CD4-positive, alpha-beta T cell treated with Interleukin-17A for 1 hour (primary cell): ENCODE measurements around the gene STARD6.
"Not testable (repeated sequence)": the region's sequence is repeated elsewhere in the genome, so short reads cannot be mapped to it uniquely, and the experiment has no call there.

ENCODE experiments used
- DNase-seq: peaks from one replicate; pipeline ENCODE4 v3.0.0-alpha.2; 2020

The STARD6 gene

DNA sequence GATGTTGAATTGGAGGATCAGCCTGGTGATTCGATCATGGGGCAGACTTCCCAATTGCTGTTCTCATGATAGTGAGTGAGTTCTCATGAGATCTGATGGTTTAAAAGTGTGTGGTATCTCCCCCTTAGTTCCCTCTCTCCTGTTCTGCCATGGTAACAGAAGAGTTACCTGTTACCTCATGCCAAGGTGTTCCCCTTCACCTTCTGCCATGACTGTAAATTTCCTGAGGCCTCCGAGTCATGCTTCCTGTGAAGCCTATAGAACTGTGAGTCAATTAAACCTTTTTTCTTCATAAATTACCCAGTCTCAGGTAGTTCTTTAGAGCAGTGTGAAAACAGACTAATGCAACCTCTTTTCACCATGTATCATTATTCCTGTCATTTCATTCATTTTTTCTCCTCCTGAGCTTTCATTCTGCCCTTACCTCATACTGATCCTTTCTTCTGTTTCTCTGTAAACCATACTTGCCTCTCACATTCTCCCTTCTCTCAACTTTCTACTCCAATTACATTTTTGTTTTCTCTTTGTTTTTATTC lies 22.0 kb downstream of the STARD6 start:
- no peak for DNase-seq

DNA sequence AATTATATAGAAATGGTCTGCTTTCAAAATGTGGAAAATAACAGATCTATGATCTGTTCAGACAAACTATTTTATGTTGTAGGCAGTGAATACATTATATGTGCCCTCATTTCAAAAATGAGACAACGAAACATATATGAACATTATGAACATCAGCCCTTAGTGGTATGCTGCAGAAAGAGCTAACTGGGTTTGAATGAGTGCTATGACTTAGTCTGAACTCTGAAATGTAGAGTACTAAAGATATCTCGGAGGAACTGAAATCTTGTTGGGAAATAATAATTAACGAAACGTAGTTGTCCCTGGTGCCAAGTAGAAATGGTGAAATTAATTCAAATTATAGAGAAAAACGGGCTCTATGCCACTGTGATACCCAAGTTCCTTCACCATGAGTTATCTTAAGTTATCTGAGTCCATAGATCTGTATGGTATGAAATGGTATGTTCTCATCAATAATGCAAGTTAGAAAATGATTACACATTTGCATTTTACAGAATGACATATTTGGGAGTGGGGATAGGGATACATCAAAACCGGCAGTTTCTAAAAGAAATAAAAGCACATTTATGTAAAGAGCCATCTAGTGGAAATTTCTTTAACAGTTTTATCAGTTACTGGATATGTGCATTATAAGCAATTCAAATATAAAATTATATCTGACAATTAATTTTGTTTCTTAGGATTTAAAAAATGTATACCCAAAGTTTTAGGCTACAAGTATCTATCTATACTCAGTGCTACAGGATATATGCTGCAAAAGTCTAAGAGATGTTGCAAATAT lies 26.7 kb downstream of the STARD6 start:
- no peak for DNase-seq

DNA sequence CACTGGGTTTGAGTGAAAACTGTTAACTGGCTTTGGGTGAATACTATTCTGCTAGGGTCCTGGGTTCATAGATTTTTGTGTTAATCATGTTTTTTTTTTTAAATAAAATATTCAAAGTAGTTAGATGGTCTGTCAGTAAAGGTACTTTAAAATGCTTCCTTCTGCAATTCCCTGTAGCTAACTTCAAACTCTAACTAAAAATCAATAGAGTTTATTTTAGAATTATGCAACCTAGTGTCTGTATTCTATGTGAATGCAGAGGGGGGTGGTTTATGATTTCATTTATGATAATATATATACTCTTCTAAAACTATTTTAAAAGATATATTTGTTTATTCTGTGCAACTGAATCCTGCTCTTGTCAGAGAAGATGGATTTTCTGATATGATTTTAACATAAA lies 27.9 kb downstream of the STARD6 start:
- no peak for DNase-seq

DNA sequence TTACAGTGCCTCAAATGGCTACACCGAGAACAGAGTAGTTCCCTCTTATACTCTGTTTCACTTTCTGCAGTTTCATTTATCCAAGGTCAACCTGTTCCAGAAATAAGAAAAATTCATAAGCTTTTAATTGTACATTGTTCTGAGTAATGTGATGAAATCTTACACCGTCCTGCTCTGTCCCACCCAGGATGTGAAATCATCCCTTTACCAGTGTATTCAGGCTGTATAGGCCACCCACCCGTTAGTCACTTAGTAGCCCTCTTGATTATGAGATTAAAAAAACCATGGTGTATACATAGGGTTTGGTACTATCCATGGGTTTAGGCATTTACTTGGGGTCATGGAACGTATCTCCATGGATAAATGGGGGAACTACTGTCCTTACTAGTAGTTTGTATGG lies 29.8 kb downstream of the STARD6 start:
- no peak for DNase-seq

DNA sequence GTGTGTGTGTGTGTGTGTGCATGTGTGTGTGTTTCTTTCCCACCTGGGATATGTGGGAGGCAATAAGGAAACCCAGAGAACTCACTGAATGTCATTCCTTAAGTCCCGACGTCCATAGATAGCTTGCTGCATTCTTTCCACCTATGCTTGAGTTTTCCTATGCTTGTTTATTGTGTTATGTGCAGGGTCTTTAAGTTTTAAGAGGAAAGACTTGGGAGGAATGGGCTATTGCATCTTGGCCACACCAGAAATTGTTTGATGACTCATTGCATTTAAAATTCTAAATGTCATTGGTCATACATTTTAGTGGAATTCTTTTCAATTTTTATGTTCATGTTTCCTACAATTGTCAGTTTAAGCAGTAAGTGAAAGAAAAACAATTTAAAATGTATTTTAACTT lies 33.7 kb downstream of the STARD6 start:
- no peak for DNase-seq

DNA sequence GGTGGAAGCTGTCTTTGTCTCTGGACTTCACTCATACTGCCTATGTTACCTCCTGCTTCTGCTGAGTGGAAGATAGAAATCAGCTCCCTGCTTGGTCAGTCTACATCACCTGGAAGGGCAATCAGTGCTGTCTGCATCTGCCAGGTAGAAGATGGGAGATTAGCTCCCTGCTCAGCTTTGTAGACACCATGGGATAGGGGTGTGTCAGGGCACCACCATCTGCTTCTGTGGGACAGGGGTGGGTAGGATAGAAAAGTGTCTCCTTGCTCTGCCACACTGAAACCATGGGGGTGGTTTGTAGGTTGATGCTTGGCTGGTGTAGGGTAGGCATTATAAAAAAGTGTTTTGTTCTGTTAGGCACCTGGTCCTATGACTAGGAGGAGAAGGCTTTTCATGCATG lies 34.1 kb downstream of the STARD6 start:
- DNase-seq = no peak

DNA sequence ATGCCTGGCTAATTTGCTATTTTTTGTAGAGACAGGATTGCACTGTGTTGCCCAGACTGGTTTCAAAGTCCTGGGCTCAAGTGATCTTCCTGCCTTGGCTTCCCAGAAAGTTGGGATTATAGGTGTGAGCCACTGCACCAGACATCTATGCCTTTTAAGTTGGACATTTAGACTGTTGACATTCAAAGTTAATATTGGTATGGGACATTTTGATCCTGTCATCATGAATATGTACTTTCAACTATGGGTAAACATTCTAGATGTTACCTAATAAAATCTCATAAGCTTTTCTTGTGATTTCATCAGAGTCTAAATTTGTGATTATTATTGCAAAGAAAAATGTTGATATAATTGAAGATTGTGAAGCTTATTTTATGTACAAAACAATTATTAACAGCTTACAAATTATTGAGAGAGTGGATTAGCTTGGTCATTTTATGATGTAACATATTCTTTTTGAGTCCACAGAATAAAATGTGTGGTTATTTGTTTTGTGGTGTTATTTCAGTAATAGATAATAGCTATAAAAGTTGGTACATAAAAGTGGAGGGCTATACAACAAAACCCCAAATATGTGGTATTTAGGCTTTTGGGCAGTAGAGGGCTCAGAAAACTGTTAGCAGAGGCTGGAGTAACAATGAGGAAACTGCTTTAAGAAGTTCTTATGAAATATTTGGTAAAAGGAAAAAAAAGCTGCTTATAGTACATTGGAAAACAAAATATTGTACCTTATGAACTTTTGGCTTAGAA lies 41.4 kb downstream of the STARD6 start:
- DNase-seq = no peak

DNA sequence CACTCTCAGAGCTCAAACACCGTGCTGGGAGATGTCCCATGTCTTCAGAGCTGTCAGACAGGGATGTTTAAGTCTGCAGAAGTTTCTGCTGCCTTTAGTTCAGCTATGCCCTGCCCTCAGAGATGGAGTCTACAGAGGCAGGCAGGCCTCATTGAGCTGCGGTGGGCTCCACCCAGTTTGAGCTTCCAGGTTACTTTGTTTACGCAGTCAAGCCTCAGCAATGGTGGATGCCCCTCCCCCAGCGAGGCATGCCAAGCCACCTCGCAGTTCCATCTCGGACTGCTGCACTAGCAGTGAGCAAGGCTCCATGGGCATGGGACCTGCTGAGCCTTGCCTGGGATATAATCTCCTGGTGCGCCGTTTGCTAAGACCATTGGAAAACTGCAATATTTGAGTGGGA lies 48.1 kb downstream of the STARD6 start:
- not testable (repeated sequence) for DNase-seq

DNA sequence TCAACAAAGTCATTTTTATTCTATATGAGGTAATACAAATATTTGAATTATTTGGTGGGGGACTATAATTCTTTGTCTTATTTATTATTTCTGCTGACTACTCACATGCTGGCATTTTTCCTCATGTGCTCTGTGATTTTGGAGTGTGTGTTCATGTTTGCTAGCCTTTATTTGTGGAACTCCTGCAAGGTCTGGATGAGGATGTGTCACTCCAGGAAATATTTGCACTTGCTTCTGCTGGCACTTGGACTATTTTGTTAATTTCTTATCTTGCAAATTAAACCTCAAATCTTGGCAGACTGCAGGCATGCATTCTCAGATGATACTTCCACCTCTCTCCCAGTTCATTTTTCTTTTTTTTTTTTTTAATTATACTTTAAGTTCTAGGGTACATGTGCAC lies 54.2 kb downstream of the STARD6 start:
- no peak for DNase-seq

DNA sequence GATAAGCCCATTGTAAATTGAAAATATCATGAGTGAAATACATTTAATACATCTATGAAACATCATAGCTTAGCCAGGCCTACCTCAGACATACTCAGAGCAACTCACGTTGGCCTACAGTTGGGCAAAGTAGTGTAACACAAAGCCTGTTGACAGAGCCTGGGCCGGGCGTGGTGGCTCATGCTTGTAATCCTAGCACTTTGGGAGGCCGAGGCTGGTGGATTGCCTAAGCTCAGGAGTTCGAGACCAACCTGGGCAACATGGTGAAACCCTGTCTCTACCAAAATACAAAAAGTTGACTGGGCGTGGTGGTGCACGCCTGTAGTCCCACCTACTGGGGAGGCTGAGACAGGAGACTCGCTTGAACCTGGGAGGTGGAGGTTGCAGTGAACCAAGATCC lies 58.7 kb downstream of the STARD6 start:
- not testable (repeated sequence) for DNase-seq

DNA sequence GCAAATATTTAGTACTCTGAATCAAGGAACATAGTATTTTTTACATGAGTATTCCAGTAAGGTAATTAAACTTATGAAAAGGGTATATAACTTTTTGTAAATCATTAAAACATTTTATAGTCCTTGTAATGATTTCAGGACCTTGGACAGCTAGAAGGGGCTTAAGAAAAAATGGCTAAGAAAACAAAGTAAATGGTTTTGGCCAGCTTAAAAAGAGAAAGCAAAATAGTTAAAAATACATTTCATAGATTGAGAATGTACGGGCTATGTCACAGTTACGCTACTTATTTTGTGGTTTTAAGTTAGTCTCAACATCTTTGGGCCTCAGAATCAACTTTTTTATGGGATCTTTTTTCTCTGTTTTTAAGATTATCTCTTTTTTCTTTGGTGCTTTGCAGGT lies 61.6 kb downstream of the STARD6 start:
- DNase-seq = no peak

DNA sequence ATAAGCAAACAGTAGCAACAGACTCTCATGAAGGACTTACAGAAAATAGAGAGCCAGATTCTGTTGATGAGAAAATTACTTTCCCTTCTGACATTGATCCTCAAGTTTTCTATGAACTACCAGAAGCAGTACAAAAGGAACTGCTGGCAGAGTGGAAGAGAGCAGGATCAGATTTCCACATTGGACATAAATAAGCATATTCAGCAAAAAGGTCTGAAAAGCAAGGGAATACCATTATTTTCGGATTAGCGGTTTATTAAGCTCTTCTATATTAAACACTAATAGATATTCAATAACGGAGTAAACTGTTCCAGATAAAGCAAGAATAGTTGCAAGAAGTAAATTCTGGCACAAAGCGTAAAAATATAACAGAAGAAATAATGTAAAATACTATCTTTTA lies 63.4 kb downstream of the STARD6 start:
- no peak for DNase-seq

DNA sequence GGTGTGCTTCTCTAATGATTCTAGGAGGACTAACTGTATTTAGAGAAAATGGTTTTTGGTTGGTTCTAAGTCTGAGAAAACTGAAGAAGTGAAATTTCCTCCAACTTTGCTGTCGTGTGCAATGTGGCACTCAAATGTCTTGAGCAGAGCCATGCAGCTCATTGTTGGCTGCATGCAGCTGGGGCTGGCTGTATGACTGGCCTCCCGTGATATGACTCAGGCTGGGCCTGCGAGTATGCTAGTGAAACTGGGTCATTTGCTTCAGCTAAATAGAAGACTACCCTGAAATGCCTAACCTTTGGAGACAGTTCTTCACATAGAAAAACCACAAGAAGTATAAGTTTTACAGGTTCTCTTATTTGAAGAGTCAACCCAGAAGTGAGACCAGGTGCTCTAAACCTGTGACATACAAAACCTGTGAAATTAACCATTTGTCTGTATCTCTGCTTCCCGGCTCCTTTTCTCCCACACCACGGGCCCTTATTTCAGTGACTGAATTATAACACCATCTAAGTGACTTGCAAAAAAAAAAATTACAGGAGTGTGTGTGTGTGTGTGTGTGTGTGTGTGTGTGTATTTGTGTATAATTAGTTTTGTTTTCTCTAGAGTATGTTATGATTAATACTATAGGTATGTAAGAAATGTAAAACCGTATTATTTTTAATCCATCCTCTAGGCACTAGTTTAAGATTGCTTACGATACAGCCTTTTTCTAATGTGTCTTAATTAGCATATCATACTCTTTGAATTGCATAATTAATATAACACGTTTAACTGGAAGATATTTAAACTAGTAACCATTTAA lies 72.5 kb downstream of the STARD6 start:
- peak; percentile 32 for DNase-seq

DNA sequence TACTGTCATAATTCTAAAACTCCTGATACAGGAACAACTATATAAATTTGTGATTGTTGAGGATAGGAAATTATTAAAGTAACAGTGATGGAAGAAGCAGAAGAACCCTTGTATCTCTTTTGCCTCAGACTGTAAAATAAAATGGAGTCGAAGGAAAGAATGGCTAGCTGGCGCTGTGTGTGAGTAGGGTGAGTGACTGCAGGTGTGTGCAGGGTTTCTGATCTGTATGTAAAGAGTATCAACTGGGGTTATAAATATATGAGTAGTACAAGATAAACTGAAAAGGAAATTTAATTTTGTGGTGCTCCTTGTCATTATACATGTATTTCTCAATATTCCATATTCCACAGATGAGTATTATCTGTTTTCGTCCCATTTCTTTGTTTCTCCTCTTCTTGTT lies 73.1 kb downstream of the STARD6 start:
- DNase-seq = no peak

DNA sequence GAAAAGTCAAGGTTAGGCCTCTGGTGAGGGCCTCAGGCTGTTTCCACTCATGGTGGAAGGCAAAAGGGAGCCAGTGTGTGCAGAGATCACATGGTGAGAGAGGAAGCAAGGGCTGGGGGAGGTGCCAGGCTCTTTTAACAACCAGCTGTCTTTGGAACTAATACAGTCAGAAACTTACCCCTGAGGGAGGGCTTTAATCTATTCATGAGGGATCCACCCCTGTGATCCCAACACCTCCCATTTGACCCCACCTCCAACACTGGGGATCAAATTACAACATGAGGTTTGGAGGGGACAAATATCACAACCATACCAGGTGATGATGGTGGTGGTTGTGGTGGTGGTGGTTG lies 77.5 kb downstream of the STARD6 start:
- DNase-seq = no peak

DNA sequence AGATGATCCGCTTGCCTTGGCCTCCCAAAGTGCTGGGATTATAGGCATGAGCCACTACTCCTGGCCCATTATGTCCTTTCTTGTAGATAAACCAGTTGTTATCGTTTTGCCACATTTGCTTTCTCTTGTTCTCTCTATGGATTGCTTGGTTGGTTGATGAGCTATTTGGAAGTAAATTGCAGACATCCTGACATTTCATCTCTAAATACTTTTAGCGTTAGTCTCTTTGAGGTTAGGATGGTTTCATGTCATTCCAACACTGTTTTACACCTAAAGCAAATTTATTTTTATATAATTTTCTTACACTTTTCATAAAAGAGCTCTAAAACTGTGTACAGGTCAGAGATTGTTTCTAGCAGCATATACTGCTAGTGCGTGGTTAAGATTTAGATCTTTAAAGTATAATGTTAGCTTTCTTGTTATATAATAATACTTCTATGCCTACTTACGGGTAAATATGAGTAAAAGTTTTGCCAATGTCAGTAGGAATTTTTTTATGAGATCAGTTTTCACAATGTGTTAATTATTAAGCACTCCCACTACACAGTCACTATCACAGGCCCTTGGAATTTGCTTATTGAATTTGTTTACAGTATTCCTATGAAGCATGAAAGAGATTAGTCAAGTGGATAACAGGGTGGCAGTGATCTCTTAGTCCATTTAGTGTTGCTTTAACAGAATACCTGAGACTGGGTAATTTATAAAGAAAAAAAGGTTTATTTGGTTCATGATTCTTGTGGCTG lies 78.0 kb downstream of the STARD6 start:
- no peak for DNase-seq

DNA sequence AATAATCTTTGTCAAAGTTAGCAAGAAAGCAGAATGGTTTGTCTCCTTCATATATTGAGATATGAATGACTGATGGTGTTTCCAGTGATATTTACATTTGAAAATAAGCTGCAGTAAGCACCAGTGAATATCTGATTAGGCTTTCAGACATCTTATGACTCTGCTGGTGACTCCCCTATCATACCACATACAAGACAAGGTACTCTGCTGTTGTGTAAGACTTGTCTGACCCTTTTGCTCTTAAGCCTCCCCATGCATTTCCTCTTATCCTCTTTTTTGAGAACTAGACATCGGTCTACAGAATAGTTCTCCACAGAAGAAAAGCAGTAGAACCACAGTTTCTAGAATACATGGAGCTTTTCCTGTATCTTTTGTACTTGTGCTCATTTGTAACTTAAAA lies 79.0 kb downstream of the STARD6 start:
- no peak for DNase-seq

DNA sequence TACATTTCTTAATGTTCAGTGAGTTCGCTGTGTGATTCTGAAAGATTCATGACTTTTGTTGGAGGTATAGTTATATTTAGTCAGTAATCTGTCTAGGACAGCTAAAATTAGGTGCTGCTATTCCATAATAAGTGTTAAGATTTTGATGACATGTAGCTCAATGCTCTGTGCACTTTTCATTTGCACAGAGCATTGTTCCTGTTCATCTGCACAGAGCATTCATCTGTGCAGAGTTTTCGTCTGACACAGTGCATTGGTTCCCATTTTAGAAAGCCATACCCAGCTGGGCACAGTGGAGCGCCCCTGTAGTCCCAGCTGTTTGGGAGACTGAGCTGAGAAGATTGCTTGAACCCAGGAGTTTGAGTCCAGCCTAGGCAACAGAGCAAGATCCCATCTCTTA lies 79.8 kb downstream of the STARD6 start:
- DNase-seq = no peak
